22Rv1 (cell line): ENCODE results near the gene SLC2A4RG.

Experiments used
- CTCF ChIP-seq: fragments of 450-650 bp; IDR thresholded peaks from 2 replicates; pipeline ENCODE4 v1.5.1; 2017; ENCODE audit warnings: mild to moderate bottlenecking
- ZFX ChIP-seq: fragments of 450-650 bp; IDR thresholded peaks from 2 replicates; pipeline ENCODE4 v1.6.1; 2017; ENCODE audit warnings: antibody characterized with exemption, borderline replicate concordance

GRCh38 chr20:63733117-63733516 is 6.5 kb upstream of the SLC2A4RG start:
- TF ChIP-seq CTCF (no peak), ZFX (no peak)
